Suppressor macrophage (primary cell): ENCODE measurements around the gene SMCO2.

Experiments
- DNase-seq, 4 experiments: peaks; one replicate each; pipeline ENCODE4 v3.0.0-alpha.2; 2020 to 2022

Gene SMCO2

DNA sequence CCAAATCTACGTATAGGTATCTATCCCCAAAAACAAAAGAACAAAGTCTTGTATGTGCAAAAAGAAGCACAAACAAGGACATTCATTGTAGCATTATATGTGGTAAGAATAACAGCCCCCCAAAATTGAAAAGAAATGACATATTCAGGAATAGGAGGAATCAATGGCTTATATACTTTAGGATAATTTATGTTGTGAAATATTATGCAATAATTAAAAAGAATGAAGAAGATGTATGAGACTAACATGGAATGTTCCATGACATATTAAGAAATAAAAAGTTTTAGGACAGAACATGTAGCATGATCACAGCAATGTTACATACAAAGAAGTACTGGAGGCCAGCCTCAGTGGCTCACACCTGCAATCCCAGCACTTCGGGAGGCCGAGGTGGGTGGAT is 9.1 kb downstream of the SMCO2 start:
- no peak for DNase-seq

DNA sequence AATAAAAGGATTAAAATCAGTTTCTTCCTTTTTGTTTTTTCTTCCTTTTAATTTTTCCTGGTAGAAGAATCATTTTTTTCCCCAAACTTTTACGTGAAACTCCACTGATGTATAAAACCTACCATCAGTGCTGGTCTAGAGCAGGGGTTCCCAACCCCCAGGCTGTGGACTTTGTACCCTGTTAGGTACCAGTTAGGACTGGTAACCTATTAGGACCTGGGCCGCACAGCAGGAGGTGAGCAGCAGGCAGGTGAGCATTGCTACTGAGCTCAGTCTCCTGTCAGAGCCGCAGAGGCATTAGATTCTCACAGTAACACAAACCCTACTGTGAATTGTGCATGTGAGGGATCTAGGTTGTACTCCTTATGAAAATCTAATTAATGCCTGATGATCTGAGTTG is 10.1 kb downstream of the SMCO2 start:
- DNase-seq, result no peak

DNA sequence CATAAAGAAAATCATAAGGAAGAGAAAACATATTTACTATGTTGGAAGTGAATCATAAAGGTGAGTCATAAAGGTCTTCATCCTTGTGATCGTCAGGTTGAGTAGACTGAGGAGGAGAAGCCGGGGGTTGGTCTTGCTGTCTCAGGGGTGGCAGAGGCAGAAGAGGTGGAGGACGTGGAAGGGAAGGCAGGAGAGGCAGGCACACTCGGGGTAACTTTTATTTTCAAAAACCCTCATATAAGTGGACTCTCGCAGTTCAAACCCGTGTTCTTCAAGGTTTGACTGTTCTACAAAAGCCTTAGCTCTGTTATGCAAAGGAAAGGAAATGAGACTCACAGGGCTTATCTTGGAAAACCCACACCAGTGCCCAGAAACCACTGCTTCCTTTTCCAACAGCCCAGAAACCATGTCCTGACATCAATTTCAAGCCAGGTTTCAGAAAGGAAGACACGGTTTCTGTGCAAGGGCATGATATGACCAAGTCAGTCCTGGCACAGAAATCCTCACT is 14.0 kb downstream of the SMCO2 start:
- DNase-seq, result peak in 3 of 4 experiments; percentile 19 to 28 (median 24)

DNA sequence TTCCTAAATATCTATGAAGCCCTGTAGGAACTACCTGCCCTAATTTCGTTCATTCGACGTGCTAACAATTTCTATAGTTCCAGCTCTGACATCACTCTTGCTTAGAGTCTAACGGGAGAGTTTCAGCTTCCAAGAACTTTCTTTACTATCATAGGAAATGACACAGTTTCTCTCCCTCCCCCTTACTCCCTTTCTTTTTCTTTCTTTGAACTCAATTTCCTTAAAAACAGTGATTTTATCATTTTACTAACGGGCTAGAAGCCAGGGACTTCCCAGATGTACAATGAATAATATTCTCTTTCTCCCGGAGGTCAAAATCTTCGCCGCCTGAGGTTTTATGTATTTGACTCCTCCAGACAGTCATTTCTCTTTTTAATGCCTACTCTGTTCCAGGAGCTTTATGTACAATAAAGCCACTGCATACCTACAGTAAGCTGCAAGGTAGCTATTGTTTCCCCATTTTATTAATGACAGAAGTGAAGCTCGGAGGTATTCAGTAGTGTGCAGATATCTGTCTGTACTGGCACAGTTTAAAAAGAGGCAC is 15.7 kb downstream of the SMCO2 start:
- peak in 3 of 4 experiments; percentile 9 to 35 (median 28) for DNase-seq

DNA sequence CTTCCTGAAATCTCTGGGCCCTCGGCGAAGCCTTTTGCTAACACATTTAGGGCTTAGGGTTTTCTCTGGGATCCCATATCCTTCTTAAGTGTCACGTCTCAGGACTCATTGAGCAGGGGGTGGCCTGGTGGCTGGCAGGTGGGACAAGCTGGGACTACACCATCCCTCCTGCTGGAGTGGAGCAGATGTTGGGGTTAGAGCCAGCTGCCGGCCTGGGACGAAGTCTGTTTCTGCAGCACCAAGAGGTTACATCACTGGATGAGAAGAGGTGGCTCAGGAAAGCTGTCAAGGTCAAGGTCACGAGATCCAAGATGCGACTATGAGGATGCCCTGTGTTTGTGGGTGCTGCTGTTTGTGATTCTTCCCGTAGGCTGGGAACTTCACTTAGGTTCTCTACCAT is 16.3 kb downstream of the SMCO2 start:
- DNase-seq, result no peak

DNA sequence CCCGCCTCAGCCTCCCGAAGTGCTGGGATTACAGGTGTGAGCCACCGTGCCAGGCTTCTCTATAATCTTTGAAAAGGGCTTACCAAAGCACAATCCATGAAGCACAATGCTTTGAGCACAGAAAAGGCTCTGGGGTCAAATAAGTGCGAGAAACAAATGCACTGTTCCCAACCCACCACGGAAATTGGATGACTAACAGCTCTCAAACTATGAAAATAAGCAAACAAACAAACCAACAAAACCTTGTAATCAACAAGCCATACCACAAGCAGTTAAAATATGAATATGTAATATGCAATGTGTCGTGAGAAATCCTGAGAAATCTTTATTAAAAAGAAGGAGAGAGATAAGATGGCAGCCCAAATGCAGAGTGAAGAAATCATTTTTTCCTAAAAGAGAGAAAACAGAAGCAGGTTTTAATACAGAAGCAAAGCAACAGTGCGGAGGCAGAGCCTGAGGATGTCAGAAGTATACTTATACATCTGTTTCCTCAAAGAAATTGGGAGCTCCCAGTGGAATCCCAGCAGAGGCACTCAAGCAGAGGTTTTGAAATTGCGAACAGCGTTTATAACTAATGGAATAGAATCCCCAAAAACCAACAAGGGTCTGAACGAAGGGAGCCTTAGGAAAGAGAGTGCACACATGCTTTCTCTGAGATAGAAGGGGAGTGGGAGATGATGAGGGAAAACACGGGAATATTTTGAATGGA is 17.1 kb downstream of the SMCO2 start:
- no peak for DNase-seq

DNA sequence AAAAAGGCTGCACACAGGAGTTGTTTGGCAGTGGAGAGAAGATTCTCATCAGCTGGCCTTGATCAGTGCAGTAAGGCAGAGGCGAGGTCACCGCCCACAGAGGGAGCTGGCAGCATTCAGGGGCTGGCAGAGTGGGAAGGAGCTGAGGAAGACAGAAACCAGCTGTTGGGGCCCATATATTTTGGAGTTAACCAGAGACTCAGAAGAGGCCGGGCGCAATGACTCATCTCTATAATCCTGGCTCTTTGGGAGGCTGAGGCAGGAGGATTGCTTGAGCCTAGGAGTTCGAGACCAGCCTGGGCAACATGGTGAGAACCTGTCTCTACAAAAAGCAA is 17.7 kb downstream of the SMCO2 start:
- DNase-seq, result peak in 3 of 4 experiments; percentile 37 to 71 (median 59)

DNA sequence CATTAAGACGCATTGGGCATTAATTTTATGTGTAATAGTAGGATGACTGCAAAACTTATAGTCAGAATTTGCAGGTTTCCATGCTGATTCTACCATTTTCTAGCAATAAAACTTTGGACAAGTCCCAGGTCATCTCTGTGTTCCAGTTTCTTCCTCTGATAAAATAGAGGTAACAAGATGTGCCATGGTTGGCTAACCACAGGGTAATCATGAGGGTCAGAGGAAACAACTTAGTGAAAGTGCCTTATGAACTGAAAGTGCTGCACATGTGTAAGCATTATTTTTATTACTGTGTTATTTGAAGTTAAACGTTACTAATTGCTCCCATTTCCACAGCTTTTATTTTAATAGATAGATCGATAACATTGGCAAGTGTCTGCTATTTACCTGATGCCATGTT is 21.1 kb downstream of the SMCO2 start:
- DNase-seq, result no peak

DNA sequence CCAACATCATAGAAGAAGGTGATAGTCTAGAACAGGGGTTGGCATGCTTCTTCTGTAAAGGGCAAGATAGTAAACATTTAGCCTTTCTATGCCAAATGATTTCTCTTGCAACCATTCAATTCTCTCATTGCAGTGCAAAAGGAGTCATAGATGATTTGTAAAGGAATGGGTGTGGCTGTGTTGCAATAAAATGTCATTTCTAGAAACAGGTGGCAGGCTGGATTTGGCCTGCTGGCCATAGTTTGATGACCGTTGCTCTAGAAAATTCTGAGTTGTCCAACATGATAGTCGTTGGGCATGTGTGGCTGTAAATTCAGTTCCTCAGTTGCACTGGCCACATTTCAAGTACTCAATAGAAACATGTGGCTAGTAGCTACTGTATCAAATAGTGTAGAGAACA is 21.7 kb downstream of the SMCO2 start:
- DNase-seq, result no peak

DNA sequence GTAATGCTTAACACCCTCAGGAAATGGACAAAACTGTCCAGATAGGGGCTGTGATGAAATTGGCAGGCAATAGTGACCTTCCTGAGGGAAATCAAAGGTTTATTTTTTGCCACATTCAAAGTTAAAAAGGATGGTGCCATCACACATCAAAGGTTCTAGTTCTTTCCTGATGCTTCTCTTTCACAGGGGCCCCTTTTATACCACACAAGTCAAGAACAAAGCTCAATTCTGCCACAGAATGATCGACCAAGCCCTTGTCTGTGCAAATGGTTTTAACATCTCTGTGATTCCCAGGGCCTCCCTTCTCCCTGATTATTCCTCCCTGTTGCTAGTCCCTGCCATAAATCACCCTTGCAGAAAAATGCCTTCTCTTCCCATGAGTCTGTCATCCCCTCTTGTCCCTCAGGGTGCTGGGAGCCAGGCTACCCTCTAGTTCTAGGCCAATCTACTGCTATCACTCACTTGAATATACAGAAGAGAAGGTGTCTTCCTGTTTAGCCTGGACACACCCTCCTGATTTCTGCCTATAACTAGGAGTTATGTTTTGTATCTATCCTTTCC is 22.7 kb downstream of the SMCO2 start:
- no peak for DNase-seq

DNA sequence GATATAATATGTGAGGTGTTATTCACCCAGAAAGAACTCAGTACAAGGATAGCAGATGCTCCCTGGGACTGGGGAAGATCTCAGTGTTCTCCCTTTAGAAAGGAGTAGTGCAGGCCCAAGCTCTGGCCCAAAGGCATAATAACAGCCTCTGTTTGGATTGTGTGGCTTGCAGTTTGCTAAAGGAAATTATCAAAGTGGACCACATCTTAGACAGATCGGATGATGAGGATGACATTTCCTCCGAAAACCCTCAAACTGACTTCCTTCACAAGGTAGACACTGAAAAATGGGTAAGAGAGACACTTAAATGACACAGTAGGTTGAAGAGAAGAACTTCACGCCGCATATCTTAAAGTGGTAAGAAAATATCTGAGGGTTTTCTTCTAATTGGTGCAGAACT is 26.1 kb downstream of the SMCO2 start:
- DNase-seq, result no peak

DNA sequence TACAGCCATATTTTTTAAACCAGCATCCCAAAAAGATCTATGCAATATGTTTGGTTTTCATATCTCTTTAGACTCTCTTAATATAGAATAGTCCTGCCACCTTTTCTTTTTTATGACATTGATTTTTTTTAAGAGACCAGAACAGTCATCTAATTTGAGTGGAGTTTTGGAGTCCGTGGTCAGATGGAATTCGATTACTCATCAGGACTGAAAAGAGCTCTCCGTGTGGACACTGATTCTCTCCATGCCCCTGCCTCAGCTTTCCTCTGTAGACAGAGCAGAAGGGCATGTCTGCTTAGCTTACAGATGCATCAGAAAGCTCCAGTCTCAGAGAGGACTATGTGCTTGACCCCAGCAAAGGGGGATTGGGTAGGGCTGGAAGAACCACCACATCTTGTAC is 27.8 kb downstream of the SMCO2 start:
- DNase-seq, result no peak

DNA sequence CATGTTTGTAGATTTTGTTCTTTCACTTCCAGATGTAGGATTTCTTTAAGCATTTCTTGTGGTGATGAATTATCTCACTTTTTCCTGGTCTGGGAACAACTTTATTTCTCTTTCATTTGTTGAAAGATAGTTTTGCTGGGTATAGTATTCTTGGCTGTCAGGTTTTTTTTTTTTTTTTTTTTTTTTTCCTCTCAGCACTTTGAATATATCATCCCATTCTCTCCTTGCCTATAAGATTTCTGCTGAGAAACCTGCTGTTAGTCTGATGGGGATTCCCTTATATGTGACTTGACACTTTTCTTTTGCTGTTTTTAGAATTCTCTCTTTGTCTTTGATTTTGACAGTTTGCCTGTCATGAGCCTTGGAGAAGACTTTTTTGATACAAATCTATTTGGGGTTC is 30.5 kb downstream of the SMCO2 start:
- no peak for DNase-seq

DNA sequence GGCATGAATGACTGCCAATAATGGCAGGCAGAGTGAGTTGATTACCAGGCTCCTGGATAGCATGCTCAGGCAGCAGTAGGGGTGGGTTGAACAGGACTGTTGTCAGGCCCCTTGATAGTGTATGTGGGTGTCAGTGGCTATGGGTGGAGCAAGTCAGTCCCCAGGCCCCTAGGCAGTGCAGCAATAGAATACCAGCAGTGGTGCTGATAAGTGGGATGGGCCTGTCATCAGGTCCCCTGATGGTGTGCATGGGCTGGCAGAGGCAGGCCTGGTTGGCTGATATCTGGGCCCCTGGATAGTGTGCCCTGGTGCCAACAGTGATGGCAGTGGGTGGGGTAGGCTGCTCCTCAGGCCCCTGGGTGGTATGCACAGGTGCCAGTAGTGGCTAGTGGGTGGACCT is 32.4 kb downstream of the SMCO2 start:
- DNase-seq, result no peak

DNA sequence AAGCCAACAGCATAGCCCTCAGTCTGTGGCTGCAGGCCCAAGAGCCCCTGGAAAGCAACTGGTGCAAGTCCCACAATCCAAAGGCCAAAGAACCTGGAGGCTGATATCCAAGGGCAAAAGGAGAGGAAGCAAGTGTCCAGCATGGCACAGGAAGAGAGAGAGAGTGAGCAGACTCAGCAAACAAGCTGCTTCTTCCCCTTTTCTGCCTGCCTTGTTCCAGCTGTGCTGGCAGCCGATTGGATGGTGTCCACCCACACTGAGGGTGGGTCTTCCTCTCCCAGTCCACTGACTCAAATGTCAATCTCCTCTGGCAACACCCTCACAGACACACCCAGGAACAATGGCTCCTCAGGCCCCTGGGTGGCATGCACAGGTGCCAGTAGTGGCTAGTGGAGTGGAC is 33.5 kb downstream of the SMCO2 start:
- DNase-seq, result peak; percentile 15 to 70 (median 56)

DNA sequence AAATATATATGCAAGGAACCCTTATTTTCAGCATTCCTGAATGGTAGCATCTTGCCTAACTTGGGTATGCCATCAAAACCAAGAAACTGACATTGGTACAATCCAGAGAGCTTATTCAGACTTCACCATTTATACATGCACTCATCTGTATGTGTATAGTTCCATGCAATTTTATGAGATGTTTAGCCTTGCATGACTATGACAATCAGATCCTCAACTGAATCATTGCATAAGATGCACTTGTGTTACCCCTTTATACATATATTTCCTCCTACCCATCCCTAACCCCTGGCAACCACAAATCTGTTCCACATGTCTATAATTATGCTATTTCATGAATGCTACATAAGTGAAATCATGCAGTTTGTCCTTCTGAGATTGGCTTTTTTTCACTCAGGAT is 40.4 kb downstream of the SMCO2 start:
- no peak for DNase-seq

DNA sequence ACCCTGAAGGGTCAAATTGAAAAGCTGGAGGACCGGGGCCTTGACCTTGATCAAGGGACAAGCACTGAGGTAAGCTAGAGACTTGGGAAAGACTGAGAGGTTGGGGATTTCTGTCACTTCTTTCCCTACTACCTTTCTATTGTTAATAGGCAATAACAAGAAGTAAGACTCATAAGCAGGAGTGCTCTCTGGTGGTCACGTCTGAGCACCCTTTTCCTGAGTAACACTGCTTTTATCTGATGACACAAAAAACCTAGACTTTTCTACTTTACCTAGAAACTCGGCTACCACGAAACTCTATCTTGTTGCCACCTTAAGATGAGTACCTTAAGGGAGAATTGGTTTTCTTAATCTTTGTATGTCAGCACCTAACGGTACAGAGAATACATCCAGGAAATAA is 41.9 kb downstream of the SMCO2 start:
- no peak for DNase-seq

DNA sequence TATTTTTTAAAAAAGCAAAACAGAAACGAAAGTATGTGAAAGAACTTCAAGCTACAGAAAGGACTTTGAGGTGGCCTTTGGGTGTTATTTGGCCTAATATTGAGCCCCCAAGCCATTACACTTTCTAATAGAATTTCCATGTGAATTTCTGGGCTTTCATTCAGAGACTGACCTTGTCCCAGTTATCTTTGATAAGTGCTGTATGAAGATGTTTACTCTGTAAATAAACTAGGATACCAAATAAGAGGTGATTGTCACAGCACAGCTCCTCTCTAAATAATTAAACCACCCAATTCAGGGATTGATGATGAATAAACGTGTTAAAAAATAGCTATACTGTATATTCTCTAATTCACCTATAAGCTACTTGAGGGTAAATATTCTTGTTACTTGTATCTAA is 44.7 kb downstream of the SMCO2 start:
- DNase-seq, result no peak

DNA sequence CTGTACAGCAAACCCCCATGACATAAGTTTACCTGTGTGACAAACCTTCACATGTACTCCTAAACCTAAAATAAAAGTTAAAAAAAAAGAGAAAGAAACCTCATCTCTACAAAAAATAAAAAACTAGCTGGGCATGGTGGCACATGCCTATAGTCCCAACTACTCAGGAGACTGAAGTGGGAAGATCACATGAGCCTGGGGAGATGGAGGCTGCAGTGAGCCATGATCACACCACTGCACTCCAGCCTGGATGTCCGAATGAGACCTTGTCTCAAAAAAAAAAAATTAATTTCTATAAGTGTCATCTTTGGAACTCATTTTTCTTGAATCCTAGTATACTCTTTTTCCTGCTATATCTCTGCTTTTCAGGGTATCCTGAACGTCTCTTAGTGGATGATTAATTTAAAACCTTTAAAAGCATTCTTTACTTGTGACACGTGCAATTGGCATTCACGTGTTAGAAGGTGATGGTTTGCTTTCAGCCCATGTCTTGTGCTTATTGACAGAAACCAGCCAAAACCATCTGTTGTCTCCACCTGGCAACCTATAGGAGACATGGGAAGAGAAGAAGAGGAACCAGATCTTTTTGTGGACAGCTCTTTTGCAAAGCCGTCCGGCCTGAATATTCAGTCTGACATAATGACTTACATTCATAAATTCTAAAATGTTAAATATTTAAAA is 46.9 kb downstream of the SMCO2 start:
- peak in 1 of 4 experiments; percentile 4 for DNase-seq

DNA sequence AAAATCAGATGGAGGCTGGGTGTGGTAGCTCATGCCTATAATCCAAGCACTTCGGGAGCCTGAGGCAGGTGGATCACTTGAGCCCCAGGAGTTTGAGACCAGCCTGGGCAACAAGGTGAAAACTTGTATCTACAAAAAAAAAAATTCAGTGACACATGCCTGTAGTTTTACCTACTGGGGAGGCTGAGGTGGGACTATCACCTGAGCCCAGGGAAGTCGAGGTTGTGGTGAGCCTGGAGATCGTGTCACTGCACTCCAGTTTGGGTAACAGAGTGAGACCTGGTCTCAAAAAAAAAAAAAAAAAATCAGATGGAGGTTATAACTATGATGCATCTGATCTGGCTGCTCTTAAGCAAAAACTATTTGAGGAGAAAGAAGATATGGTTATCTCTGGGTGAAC is 50.9 kb downstream of the SMCO2 start:
- no peak for DNase-seq

DNA sequence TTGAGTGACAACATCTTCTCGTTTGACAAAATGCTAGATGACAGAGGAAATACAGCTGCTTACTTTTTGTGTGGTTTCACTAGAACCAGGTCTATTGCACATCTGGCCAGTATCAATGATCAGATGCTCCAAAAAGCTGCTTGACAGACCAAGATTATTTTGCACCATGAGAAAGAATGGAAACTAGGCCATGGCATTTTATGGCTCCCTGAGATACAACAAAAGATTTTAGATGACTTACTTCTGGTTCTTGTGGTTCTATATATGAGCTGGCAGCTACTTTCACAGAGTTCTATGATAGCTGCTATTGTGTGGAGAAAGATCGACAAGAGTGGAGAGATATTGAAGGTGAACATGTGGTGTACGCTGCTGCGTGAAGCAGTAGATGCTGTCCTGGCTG is 51.6 kb downstream of the SMCO2 start:
- DNase-seq, result no peak

DNA sequence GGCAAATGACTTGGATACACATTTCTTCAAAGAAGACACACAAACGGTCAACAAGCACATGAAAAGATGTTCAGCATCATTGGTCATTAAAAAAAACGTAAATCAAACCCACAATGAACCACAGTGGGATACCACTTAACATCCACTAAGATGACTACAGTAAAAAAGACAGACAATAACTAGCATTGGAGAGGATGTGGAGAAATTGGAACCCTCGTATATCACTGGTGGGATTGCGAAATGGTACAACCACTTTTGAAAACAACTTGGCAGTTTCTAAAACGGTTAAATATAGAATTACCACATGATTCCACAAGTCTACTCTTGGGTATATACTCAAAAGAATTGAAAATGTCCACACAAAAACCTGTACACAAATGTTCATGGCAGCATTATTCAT is 52.2 kb downstream of the SMCO2 start:
- no peak for DNase-seq

DNA sequence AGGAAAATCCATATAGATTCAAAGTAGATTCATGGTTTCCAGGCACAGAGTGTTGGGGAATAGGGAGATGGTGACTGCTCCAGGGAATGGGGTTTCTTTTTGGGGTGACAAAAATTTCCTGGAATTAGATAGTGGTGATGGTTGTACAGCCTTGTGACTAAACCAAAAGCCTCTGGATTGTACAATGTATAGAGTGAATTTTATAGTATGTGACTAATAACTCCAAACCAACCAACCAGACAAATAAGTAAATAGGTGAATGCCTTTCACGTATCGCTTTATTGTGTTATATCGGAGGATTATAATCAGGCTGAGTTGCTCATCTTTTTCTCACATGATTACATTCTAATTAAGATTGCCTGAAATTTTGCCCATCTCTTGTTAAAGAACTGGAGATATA is 52.8 kb downstream of the SMCO2 start:
- DNase-seq, result no peak

DNA sequence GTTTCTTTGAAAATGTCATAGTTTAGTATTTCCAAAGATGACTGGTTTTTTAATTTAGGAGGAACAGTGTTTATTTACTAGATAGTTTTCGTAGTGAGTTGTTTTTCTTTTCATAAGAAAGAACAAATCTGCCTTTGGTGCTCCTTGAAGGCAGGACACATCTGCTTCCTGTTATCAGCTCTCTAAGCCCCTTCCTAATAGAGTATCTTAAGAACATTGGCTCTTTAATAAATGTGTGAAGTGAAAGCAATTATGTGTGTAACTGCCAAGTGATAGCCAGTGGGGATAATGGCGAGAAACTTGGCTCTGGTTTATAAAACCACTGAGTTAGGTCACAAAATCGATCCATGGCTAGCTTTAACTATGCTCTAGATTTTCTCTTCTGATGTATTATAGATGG is 54.0 kb downstream of the SMCO2 start:
- DNase-seq, result no peak
